Panc1 (cell line): Measurements from ENCODE around the gene CCBE1. TPM values are rescaled to one million over a fixed set of nuclear protein-coding genes. Genes with fewer than 3 reads are reported as not detected.

Source experiments
- ATAC-seq: fragments of 200-7000 bp; cut with Tn5 transposase; 2 replicates; pipeline ENCODE4 v1.9.1; 2020; ENCODE audit warnings: mild to moderate bottlenecking, moderate library complexity
- BruUV-seq: library from RNA; stranded (reverse); fragments of 400-500 nt; replicated peaks from 2 replicates; lab custom pipeline; 2021; lab: Mats Ljungman, UMichigan
- CTCF ChIA-PET: fragments of 300-600 bp; sonication (Branson Sonifier 250); formaldehyde crosslinking; loops from one replicate; lab custom pipeline; 2022; ENCODE audit warnings: antibody characterized with exemption; lab: Charles Lee
- POLR2A ChIA-PET: fragments of 300-600 bp; sonication (Branson Sonifier 250); formaldehyde crosslinking; loops from one replicate; lab custom pipeline; 2022; ENCODE audit warnings: antibody characterized with exemption; lab: Charles Lee
- DNase-seq: peaks from one replicate; pipeline ENCODE4 v3.0.0-alpha.2; 2010; ENCODE audit warnings: low read depth, low spot score
- H3K27ac ChIP-seq: 2 replicates; pipeline ENCODE4 v1.5.1; 2011; ENCODE audit warnings: mild to moderate bottlenecking, low read length, inconsistent platforms
- H3K27me3 ChIP-seq: fragments of 200-500 bp; sonication (Bioruptor generic); 2 replicates; pipeline ENCODE4 v1.6.0; 2014; ENCODE audit warnings: low read length, inconsistent platforms; ENCODE audit not compliant: control insufficient read depth, insufficient read depth
- H3K36me3 ChIP-seq: fragments of 200-500 bp; sonication (Bioruptor generic); 2 replicates; pipeline ENCODE4 v1.5.1; 2014; ENCODE audit warnings: inconsistent platforms, mild to moderate bottlenecking, low read length, moderate library complexity; ENCODE audit not compliant: control insufficient read depth, insufficient read depth
- H3K4me1 ChIP-seq: 2 replicates; pipeline ENCODE4 v1.5.1; 2011; ENCODE audit warnings: inconsistent platforms, mild to moderate bottlenecking, low read length, moderate library complexity; ENCODE audit not compliant: control insufficient read depth, insufficient read depth
- H3K4me3 ChIP-seq, 2 experiments: 2 replicates each; pipeline ENCODE4 v1.5.1; 2011 to 2012; ENCODE audit warnings: low read depth in 2 of 2, low read length in 2 of 2, mild to moderate bottlenecking in 2 of 2, inconsistent platforms in 1 of 2, moderate library complexity in 1 of 2
- H3K9me3 ChIP-seq: fragments of 200-500 bp; sonication (Bioruptor generic); 2 replicates; pipeline ENCODE4 v1.5.1; 2014; ENCODE audit warnings: low read depth, mild to moderate bottlenecking, inconsistent platforms, low read length, moderate library complexity; ENCODE audit not compliant: control insufficient read depth, insufficient read depth
- POLR2AphosphoS5 ChIP-seq: IDR thresholded peaks from 2 replicates; pipeline ENCODE4 v1.6.1; 2012; ENCODE audit warnings: mild to moderate bottlenecking, low read depth, low read length, moderate library complexity
- SIN3A ChIP-seq: IDR thresholded peaks from 2 replicates; pipeline ENCODE4 v1.6.1; 2012; ENCODE audit warnings: low read depth, mild to moderate bottlenecking, low read length, moderate library complexity, borderline replicate concordance; ENCODE audit not compliant: insufficient read depth
- TCF7L2 ChIP-seq: IDR thresholded peaks from 2 replicates; pipeline ENCODE4 v1.6.1; 2011; ENCODE audit warnings: mild to moderate bottlenecking, low read depth, low read length, inconsistent platforms
- in situ Hi-C: cut with HindIII; loops from 2 replicates; pipeline ENCODE4 v1.10.0; 2016; ENCODE audit warnings: low sequenced_read_pairs, low pct_unique_long_range_greater_than_20kb
- intact Hi-C: fragments of 100-400 bp; cut with micrococcal nuclease; formaldehyde crosslinking; loops from one replicate; pipeline ENCODE4 v1.10.0; 2022; ENCODE audit not compliant: unreplicated experiment
- total RNA-seq: library from RNA; stranded (reverse); gene quantifications from one replicate; pipeline ENCODE4 v1.2.1, GENCODE V29; 2021; ENCODE audit not compliant: unreplicated experiment
- TF ChIP-seq, protein P1 (sequence below): fragments of 450-650 bp; IDR thresholded peaks from 2 replicates; pipeline ENCODE4 v1.5.1; 2017; ENCODE audit warnings: mild to moderate bottlenecking
- TF ChIP-seq, protein P2 (sequence below), 2 experiments: IDR thresholded peaks; 2 replicates each; pipeline ENCODE4 v1.6.1; 2011 to 2012; ENCODE audit warnings: low read depth in 2 of 2, control low read depth in 1 of 2, low read length in 1 of 2, mild to moderate bottlenecking in 1 of 2, moderate library complexity in 1 of 2; ENCODE audit not compliant: insufficient read depth in 1 of 2

The CCBE1 gene
- total RNA-seq, 1 experiment from 2014 or later = 0.13 TPM

DNA sequence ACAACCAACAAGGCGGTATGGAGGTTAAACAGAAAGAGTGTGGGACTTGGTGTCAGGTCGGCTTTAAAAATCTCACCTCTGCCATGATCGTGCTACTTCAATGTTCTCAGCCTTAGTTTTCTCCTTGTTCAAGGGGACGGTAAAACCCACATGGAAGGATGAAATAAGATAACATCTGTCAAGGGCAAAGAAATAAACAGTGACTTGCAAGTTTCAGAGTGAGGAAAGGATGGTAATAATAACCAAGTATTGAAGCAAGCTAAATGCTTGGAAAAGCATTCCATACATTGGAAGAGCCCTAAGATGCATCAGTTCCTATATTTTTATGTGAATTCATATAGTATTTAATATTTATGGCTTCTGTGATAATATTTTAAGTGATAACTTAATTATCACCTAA lies 308.4 kb downstream of the CCBE1 start:
- DNase-seq = no peak
- H3K4me1 ChIP-seq = no peaks in the 10 kb centered on the region
- no peak overlapping the region for H3K4me3 ChIP-seq
- H3K36me3 ChIP-seq = no peaks in the 10 kb centered on the region
- no peaks in the 10 kb centered on the region for H3K27me3 ChIP-seq
- ChIA-PET POLR2A (no interaction called here), CTCF (no interaction called here)
- BruUV-seq = no TSS peak
- H3K27ac ChIP-seq = no peak overlapping the region
- H3K9me3 ChIP-seq = no peaks in the 10 kb centered on the region
- in situ Hi-C loops = no loop called here
- intact Hi-C loops = no loop called here
- TF ChIP-seq TCF7L2 = no peak
- TF ChIP-seq POLR2AphosphoS5 = no peak
- TF ChIP-seq SIN3A = no peak
- TF ChIP-seq, protein P1, sequence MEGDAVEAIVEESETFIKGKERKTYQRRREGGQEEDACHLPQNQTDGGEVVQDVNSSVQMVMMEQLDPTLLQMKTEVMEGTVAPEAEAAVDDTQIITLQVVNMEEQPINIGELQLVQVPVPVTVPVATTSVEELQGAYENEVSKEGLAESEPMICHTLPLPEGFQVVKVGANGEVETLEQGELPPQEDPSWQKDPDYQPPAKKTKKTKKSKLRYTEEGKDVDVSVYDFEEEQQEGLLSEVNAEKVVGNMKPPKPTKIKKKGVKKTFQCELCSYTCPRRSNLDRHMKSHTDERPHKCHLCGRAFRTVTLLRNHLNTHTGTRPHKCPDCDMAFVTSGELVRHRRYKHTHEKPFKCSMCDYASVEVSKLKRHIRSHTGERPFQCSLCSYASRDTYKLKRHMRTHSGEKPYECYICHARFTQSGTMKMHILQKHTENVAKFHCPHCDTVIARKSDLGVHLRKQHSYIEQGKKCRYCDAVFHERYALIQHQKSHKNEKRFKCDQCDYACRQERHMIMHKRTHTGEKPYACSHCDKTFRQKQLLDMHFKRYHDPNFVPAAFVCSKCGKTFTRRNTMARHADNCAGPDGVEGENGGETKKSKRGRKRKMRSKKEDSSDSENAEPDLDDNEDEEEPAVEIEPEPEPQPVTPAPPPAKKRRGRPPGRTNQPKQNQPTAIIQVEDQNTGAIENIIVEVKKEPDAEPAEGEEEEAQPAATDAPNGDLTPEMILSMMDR = no peak
- TF ChIP-seq, protein P2, sequence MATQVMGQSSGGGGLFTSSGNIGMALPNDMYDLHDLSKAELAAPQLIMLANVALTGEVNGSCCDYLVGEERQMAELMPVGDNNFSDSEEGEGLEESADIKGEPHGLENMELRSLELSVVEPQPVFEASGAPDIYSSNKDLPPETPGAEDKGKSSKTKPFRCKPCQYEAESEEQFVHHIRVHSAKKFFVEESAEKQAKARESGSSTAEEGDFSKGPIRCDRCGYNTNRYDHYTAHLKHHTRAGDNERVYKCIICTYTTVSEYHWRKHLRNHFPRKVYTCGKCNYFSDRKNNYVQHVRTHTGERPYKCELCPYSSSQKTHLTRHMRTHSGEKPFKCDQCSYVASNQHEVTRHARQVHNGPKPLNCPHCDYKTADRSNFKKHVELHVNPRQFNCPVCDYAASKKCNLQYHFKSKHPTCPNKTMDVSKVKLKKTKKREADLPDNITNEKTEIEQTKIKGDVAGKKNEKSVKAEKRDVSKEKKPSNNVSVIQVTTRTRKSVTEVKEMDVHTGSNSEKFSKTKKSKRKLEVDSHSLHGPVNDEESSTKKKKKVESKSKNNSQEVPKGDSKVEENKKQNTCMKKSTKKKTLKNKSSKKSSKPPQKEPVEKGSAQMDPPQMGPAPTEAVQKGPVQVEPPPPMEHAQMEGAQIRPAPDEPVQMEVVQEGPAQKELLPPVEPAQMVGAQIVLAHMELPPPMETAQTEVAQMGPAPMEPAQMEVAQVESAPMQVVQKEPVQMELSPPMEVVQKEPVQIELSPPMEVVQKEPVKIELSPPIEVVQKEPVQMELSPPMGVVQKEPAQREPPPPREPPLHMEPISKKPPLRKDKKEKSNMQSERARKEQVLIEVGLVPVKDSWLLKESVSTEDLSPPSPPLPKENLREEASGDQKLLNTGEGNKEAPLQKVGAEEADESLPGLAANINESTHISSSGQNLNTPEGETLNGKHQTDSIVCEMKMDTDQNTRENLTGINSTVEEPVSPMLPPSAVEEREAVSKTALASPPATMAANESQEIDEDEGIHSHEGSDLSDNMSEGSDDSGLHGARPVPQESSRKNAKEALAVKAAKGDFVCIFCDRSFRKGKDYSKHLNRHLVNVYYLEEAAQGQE (IDR thresholded peaks at IDR 0.05; ENCODE audit: insufficient read depth in 1 of 2, low read depth in 2 of 2, low read length in 1 of 2) = no peak
- ATAC-seq = no peak

DNA sequence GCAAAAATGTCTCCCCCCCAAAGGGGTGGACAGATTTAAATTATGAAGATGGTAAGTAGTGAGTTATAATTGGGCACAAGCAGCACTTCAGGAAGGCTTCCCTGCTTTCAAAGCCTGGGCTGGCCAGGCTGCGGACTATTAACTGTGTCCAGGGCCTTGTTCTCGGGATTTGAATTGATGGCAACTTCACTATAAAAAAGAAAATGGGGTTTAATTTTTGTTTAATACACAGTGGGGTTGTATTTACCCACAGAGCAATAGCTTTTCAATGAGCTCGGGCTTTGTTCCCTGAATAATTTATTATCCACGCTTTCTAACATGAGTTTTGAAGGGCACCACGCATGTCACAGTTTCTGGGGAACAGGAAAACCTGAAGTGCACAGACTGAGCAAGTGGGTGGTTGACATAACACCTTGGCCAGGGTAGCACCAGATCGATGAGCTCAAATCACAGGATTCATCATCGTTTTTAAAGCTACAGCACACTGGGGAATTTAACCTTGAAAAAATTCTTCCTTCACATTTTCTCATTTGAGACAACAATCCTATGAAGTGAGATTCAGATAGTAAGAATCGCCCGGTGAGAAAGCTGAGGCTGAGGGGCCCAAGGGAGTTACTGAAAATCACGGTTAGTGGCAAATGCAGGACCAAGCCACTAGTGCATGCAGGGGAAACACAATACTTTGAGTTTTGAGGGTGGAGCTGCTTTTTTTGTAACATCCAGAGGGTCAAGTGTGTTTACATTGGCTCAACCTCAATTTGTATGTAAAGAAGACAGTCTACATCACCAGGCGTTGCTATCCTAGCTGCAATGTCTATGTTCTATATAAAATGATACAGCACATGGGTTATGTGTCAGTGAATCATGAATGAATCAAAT lies 309.3 kb downstream of the CCBE1 start:
- Histone ChIP-seq H3K27ac (no peak overlapping the region), H3K27me3 (no peaks in the 10 kb centered on the region), H3K4me1 (no peaks in the 10 kb centered on the region), H3K9me3 (no peaks in the 10 kb centered on the region), H3K36me3 (no peaks in the 10 kb centered on the region), H3K4me3 (no peak overlapping the region)
- CTCF ChIA-PET = no interaction called here
- no peak for ATAC-seq
- no TSS peak for BruUV-seq
- POLR2A ChIA-PET = no interaction called here
- in situ Hi-C loops = no loop called here
- no peak for TF ChIP-seq SIN3A
- DNase-seq = no peak
- intact Hi-C loops = no loop called here
